ENCODE results near the gene LAMTOR1.

The LAMTOR1 gene

GRCh38 chr11:72116019-72116755, 13.1 kb upstream of the LAMTOR1 start:
- Histone ChIP-seq H3K4me3 (ENCODE audit: low read length) (no peak overlapping the region), H3K36me3 (ENCODE audit: control insufficient read depth, insufficient read depth, low read length, severe bottlenecking) (no peaks in the 10 kb centered on the region), H3K9me3 (ENCODE audit: control insufficient read depth, low read length) (no peaks in the 10 kb centered on the region), H3K4me1 (ENCODE audit: control insufficient read depth, insufficient read depth, low read length) (peaks cover 35% of the 10 kb centered on the region), H3K27me3 (replicated peaks; ENCODE audit: control insufficient read depth, insufficient read depth, low read length) (no peaks in the 10 kb centered on the region), H3K9ac (ENCODE audit: low read length) (no peak overlapping the region)
- no peak for DNase-seq (ENCODE audit: low read depth)

GRCh38 chr11:72114570-72114969, 11.5 kb upstream of the LAMTOR1 start:
- Histone ChIP-seq H3K36me3 (ENCODE audit: control insufficient read depth, insufficient read depth, low read length, severe bottlenecking) (no peaks in the 10 kb centered on the region), H3K4me1 (ENCODE audit: control insufficient read depth, insufficient read depth, low read length) (peaks cover 35% of the 10 kb centered on the region), H3K4me3 (ENCODE audit: low read length) (no peak overlapping the region), H3K9me3 (ENCODE audit: control insufficient read depth, low read length) (no peaks in the 10 kb centered on the region), H3K9ac (ENCODE audit: low read length) (no peak overlapping the region), H3K27me3 (replicated peaks; ENCODE audit: control insufficient read depth, insufficient read depth, low read length) (no peaks in the 10 kb centered on the region)
- DNase-seq (ENCODE audit: low read depth) = no peak

- no peaks in the 10 kb centered on the region for H3K9me3 ChIP-seq (ENCODE audit: control insufficient read depth, low read length)
- DNase-seq (ENCODE audit: low read depth) = peak; percentile 33
- peaks cover 23% of the 10 kb centered on the region for H3K4me1 ChIP-seq (ENCODE audit: control insufficient read depth, insufficient read depth, low read length)
- peak overlapping the region; percentile 97 for H3K9ac ChIP-seq (ENCODE audit: low read length)
- no peaks in the 10 kb centered on the region for H3K36me3 ChIP-seq (ENCODE audit: control insufficient read depth, insufficient read depth, low read length, severe bottlenecking)
- H3K4me3 ChIP-seq (ENCODE audit: low read length) = peak overlapping the region; percentile 89
- no peaks in the 10 kb centered on the region for H3K27me3 ChIP-seq (replicated peaks; ENCODE audit: control insufficient read depth, insufficient read depth, low read length)
Measured at GRCh38 chr11:72112978-72113808, 10.1 kb upstream of the LAMTOR1 start.

GRCh38 chr11:72112143-72112977, 9.3 kb upstream of the LAMTOR1 start, which contains the start of gene ANAPC15:
Gene ANAPC15 (minus strand): TSS chr11:72112695. CDS start chr11:72111276, 1,419 bp downstream.
- no peaks in the 10 kb centered on the region for H3K27me3 ChIP-seq (replicated peaks; ENCODE audit: control insufficient read depth, insufficient read depth, low read length)
- H3K4me3 ChIP-seq (ENCODE audit: low read length) = peak within 1 kb of the TSS; percentile 89
- DNase-seq (ENCODE audit: low read depth) = peak; percentile 100
- H3K36me3 ChIP-seq (ENCODE audit: control insufficient read depth, insufficient read depth, low read length, severe bottlenecking) = no peaks in the 10 kb centered on the region
- H3K4me1 ChIP-seq (ENCODE audit: control insufficient read depth, insufficient read depth, low read length) = peaks cover 22% of the 10 kb centered on the region
- H3K9ac ChIP-seq (ENCODE audit: low read length) = peak within 1 kb of the TSS; percentile 97
- no peaks in the 10 kb centered on the region for H3K9me3 ChIP-seq (ENCODE audit: control insufficient read depth, low read length)

- H3K4me1 ChIP-seq (ENCODE audit: control insufficient read depth, insufficient read depth, low read length) = peaks cover 22% of the 10 kb centered on the region
- peak overlapping the region; percentile 89 for H3K4me3 ChIP-seq (ENCODE audit: low read length)
- DNase-seq (ENCODE audit: low read depth) = no peak
- no peaks in the 10 kb centered on the region for H3K27me3 ChIP-seq (replicated peaks; ENCODE audit: control insufficient read depth, insufficient read depth, low read length)
- H3K9me3 ChIP-seq (ENCODE audit: control insufficient read depth, low read length) = no peaks in the 10 kb centered on the region
- peak overlapping the region; percentile 97 for H3K9ac ChIP-seq (ENCODE audit: low read length)
- H3K36me3 ChIP-seq (ENCODE audit: control insufficient read depth, insufficient read depth, low read length, severe bottlenecking) = no peaks in the 10 kb centered on the region
Measured at GRCh38 chr11:72111300-72112142, 8.4 kb upstream of the LAMTOR1 start.

GRCh38 chr11:72105888-72106287, 2.8 kb upstream of the LAMTOR1 start, which contains the start of gene TOMT:
Gene TOMT (plus strand): TSS chr11:72105924. CDS start chr11:72105952, 28 bp downstream.
- no peaks in the 10 kb centered on the region for H3K36me3 ChIP-seq (ENCODE audit: control insufficient read depth, insufficient read depth, low read length, severe bottlenecking)
- no peak for DNase-seq (ENCODE audit: low read depth)
- H3K4me3 ChIP-seq (ENCODE audit: low read length) = no peak within 1 kb of the TSS
- no peaks in the 10 kb centered on the region for H3K27me3 ChIP-seq (replicated peaks; ENCODE audit: control insufficient read depth, insufficient read depth, low read length)
- no peaks in the 10 kb centered on the region for H3K9me3 ChIP-seq (ENCODE audit: control insufficient read depth, low read length)
- H3K4me1 ChIP-seq (ENCODE audit: control insufficient read depth, insufficient read depth, low read length) = peaks cover 19% of the 10 kb centered on the region
- H3K9ac ChIP-seq (ENCODE audit: low read length) = no peak within 1 kb of the TSS

GRCh38 chr11:72103754-72104167, 664 bp upstream of the LAMTOR1 start:
- H3K4me3 ChIP-seq (ENCODE audit: low read length) = peak overlapping the region; percentile 73

GRCh38 chr11:72102631-72102945, 509 bp downstream of the LAMTOR1 start:
- Histone ChIP-seq H3K4me1 (ENCODE audit: control insufficient read depth, insufficient read depth, low read length) (peaks cover 31% of the 10 kb centered on the region), H3K36me3 (ENCODE audit: control insufficient read depth, insufficient read depth, low read length, severe bottlenecking) (peaks cover 20% of the 10 kb centered on the region)

More at GRCh38 chr11:72103754-72104167, 664 bp upstream of the LAMTOR1 start:
- Histone ChIP-seq H3K36me3 (ENCODE audit: control insufficient read depth, insufficient read depth, low read length, severe bottlenecking) (peaks cover 8% of the 10 kb centered on the region), H3K27me3 (replicated peaks; ENCODE audit: control insufficient read depth, insufficient read depth, low read length) (no peaks in the 10 kb centered on the region), H3K9ac (ENCODE audit: low read length) (peak overlapping the region; percentile 77), H3K9me3 (ENCODE audit: control insufficient read depth, low read length) (no peaks in the 10 kb centered on the region), H3K4me1 (ENCODE audit: control insufficient read depth, insufficient read depth, low read length) (peaks cover 31% of the 10 kb centered on the region)
- DNase-seq (ENCODE audit: low read depth) = no peak

GRCh38 chr11:72102162-72102561, 935 bp downstream of the LAMTOR1 start:
- H3K4me1 ChIP-seq (ENCODE audit: control insufficient read depth, insufficient read depth, low read length) = peaks cover 31% of the 10 kb centered on the region
- peak; percentile 32 for DNase-seq (ENCODE audit: low read depth)

More at GRCh38 chr11:72102631-72102945, 509 bp downstream of the LAMTOR1 start:
- Histone ChIP-seq H3K9me3 (ENCODE audit: control insufficient read depth, low read length) (no peaks in the 10 kb centered on the region), H3K9ac (ENCODE audit: low read length) (peak overlapping the region; percentile 99), H3K4me3 (ENCODE audit: low read length) (peak overlapping the region; percentile 97), H3K27me3 (replicated peaks; ENCODE audit: control insufficient read depth, insufficient read depth, low read length) (no peaks in the 10 kb centered on the region)
- DNase-seq (ENCODE audit: low read depth) = no peak

GRCh38 chr11:72100462-72100861, 2.6 kb downstream of the LAMTOR1 start:
- no peak overlapping the region for H3K9ac ChIP-seq (ENCODE audit: low read length)
- H3K36me3 ChIP-seq (ENCODE audit: control insufficient read depth, insufficient read depth, low read length, severe bottlenecking) = peaks cover 33% of the 10 kb centered on the region
- peak overlapping the region; percentile 97 for H3K4me3 ChIP-seq (ENCODE audit: low read length)
- H3K9me3 ChIP-seq (ENCODE audit: control insufficient read depth, low read length) = no peaks in the 10 kb centered on the region
- H3K4me1 ChIP-seq (ENCODE audit: control insufficient read depth, insufficient read depth, low read length) = peaks cover 31% of the 10 kb centered on the region
- no peaks in the 10 kb centered on the region for H3K27me3 ChIP-seq (replicated peaks; ENCODE audit: control insufficient read depth, insufficient read depth, low read length)
- DNase-seq (ENCODE audit: low read depth) = no peak

More at GRCh38 chr11:72102162-72102561, 935 bp downstream of the LAMTOR1 start:
- H3K9ac ChIP-seq (ENCODE audit: low read length) = peak overlapping the region; percentile 99
- H3K27me3 ChIP-seq (replicated peaks; ENCODE audit: control insufficient read depth, insufficient read depth, low read length) = no peaks in the 10 kb centered on the region
- peaks cover 24% of the 10 kb centered on the region for H3K36me3 ChIP-seq (ENCODE audit: control insufficient read depth, insufficient read depth, low read length, severe bottlenecking)
- no peaks in the 10 kb centered on the region for H3K9me3 ChIP-seq (ENCODE audit: control insufficient read depth, low read length)
- peak overlapping the region; percentile 97 for H3K4me3 ChIP-seq (ENCODE audit: low read length)
